HG03469 (cell line): Measurements from ENCODE around the gene HSD17B8.
A peak's percentile ranks its signal among the peaks of the same experiment; 100 is the strongest.

ENCODE experiments used
- ATAC-seq: cut with Tn5 transposase; IDR thresholded peaks from one replicate; pipeline ENCODE4 v1.9.1; 2021; ENCODE audit warnings: mild to moderate bottlenecking, moderate library complexity, moderate number of reproducible peaks; ENCODE audit not compliant: unreplicated experiment

Gene HSD17B8

GRCh38 chr6:33204415-33205190 is at the start of gene HSD17B8:
Gene HSD17B8 (plus strand): TSS chr6:33204655. CDS start chr6:33204669, 14 bp downstream.
- peak; percentile 29 for ATAC-seq

- no peak for ATAC-seq
Observed at GRCh38 chr6:33156561-33156960, 47.9 kb upstream of the HSD17B8 start.

- ATAC-seq = no peak
Observed at GRCh38 chr6:33156964-33157363, 47.5 kb upstream of the HSD17B8 start.

- ATAC-seq = no peak
Observed at GRCh38 chr6:33160096-33160495, 44.4 kb upstream of the HSD17B8 start.

- no peak for ATAC-seq
Observed at GRCh38 chr6:33160728-33161344, 43.6 kb upstream of the HSD17B8 start.

- ATAC-seq = no peak
Observed at GRCh38 chr6:33161354-33162331, 42.8 kb upstream of the HSD17B8 start.

GRCh38 chr6:33163540-33163939 is 40.9 kb upstream of the HSD17B8 start:
- ATAC-seq = no peak

GRCh38 chr6:33164176-33164575 is 40.3 kb upstream of the HSD17B8 start:
- ATAC-seq = no peak

- no peak for ATAC-seq
Observed at GRCh38 chr6:33164665-33165373, 39.6 kb upstream of the HSD17B8 start.

GRCh38 chr6:33165581-33166258 is 38.7 kb upstream of the HSD17B8 start:
- ATAC-seq = no peak

GRCh38 chr6:33166363-33166762 is 38.1 kb upstream of the HSD17B8 start:
- no peak for ATAC-seq

- ATAC-seq = no peak
Observed at GRCh38 chr6:33166811-33167210, 37.6 kb upstream of the HSD17B8 start.

GRCh38 chr6:33167374-33168283 is 36.8 kb upstream of the HSD17B8 start:
- no peak for ATAC-seq

- no peak for ATAC-seq
Observed at GRCh38 chr6:33168284-33168601, 36.2 kb upstream of the HSD17B8 start.

- ATAC-seq = no peak
Observed at GRCh38 chr6:33168639-33169038, 35.8 kb upstream of the HSD17B8 start.

GRCh38 chr6:33169291-33170175 is 34.9 kb upstream of the HSD17B8 start:
- ATAC-seq = no peak

GRCh38 chr6:33170176-33171015 is 34.1 kb upstream of the HSD17B8 start:
- ATAC-seq = no peak
